ENCODE data around the gene FCRL6.

DNA sequence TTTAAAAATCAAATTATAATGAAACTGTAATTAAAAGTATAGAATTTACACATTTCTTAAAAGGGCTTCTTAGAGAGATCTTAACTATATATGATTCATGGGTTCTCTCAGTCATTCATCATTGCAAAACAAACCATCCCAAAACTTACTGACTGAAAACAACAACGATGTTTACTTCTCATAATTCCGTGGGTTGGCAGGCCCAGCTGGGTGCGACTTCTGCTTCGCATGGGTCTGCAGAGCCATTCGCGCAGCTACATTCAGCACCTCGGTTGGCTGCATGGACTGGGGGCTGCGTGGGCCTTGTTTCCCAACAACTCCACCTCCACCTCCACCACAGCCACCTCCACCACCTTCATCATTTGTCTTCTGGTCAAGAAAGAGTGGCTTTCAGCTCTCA, 28.6 kb downstream of the FCRL6 start:
- no peak for TF ChIP-seq EZH2phosphoT487 (conservative IDR thresholded peaks at IDR 0.05; ENCODE audit: low read length)
- TF ChIP-seq, protein P1, sequence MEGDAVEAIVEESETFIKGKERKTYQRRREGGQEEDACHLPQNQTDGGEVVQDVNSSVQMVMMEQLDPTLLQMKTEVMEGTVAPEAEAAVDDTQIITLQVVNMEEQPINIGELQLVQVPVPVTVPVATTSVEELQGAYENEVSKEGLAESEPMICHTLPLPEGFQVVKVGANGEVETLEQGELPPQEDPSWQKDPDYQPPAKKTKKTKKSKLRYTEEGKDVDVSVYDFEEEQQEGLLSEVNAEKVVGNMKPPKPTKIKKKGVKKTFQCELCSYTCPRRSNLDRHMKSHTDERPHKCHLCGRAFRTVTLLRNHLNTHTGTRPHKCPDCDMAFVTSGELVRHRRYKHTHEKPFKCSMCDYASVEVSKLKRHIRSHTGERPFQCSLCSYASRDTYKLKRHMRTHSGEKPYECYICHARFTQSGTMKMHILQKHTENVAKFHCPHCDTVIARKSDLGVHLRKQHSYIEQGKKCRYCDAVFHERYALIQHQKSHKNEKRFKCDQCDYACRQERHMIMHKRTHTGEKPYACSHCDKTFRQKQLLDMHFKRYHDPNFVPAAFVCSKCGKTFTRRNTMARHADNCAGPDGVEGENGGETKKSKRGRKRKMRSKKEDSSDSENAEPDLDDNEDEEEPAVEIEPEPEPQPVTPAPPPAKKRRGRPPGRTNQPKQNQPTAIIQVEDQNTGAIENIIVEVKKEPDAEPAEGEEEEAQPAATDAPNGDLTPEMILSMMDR (IDR thresholded peaks at IDR 0.05; ENCODE audit: insufficient read depth, low read length, poor library complexity, severe bottlenecking) = no peak
